ENCODE data around the gene FGFRL1. TPM values are rescaled to one million over a fixed set of nuclear protein-coding genes. Genes with fewer than 3 reads are reported as not detected.

Gene FGFRL1
- total and polyA plus RNA-seq, 2 experiments from 2014 or later = 22.9 to 40.7 TPM

DNA sequence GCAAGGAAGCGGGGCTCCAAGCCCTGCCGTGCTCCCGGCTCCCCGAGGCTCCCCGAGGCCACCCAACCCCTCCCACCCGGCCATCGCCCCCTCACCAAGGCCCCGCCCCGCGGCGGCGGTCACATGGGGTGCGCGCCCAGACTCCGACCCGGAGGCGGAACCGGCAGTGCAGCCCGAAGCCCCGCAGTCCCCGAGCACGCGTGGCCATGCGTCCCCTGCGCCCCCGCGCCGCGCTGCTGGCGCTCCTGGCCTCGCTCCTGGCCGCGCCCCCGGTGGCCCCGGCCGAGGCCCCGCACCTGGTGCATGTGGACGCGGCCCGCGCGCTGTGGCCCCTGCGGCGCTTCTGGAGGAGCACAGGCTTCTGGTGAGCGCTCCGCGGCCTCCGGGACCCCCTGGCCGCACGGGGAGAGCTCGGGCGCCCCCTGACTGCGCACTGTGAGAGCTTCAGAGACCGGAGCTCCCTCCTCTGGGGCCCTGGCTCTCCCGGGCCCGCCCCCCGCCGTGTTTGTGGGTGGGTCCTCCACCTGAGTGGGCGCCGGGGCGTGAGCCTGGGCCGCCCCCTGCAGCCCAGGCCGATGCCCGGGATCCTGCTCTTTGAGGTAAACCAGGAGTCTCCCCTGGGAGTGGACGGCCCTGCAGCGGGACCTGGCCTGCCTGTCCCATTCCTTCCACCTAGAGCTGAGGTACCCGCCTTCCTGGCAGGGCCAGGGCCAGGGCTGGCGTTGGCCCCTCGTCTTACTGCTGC is 24.4 kb upstream of the FGFRL1 start, which contains the start of gene IDUA:
Gene IDUA, plus strand, starts transcription at position 166 of the 745 bp plus-strand sequence. Its CDS starts 41 bp downstream, at position 207.
- no peaks in the 10 kb centered on the region for H3K9me3 ChIP-seq (ENCODE audit: low read depth)
- peak; percentile 74 to 93 for DNase-seq (ENCODE audit: low read depth in 1 of 2, low spot score in 1 of 2)
- peak within 1 kb of the TSS; percentile 44 for H3K27ac ChIP-seq
- H3K36me3 ChIP-seq = no peaks in the 10 kb centered on the region
- peak; percentile 55 for TF ChIP-seq CTCF (IDR thresholded peaks at IDR 0.05; ENCODE audit: low read depth, low read length)
- H3K4me1 ChIP-seq (ENCODE audit: low read depth) = peaks cover 11% of the 10 kb centered on the region
- peak within 1 kb of the TSS; percentile 46 for H3K4me3 ChIP-seq
- H3K27me3 ChIP-seq = no peaks in the 10 kb centered on the region

GRCh38 chr4:987624-988513 is 23.6 kb upstream of the FGFRL1 start:
- DNase-seq (ENCODE audit: low read depth in 1 of 2, low spot score in 1 of 2) = no peak
- Histone ChIP-seq H3K4me3 (peak overlapping the region; percentile 46), H3K27me3 (no peaks in the 10 kb centered on the region), H3K36me3 (no peaks in the 10 kb centered on the region), H3K9me3 (ENCODE audit: low read depth) (no peaks in the 10 kb centered on the region), H3K27ac (no peak overlapping the region), H3K4me1 (ENCODE audit: low read depth) (peaks cover 11% of the 10 kb centered on the region)
- no peak for TF ChIP-seq CTCF (IDR thresholded peaks at IDR 0.05; ENCODE audit: low read depth, low read length)

DNA sequence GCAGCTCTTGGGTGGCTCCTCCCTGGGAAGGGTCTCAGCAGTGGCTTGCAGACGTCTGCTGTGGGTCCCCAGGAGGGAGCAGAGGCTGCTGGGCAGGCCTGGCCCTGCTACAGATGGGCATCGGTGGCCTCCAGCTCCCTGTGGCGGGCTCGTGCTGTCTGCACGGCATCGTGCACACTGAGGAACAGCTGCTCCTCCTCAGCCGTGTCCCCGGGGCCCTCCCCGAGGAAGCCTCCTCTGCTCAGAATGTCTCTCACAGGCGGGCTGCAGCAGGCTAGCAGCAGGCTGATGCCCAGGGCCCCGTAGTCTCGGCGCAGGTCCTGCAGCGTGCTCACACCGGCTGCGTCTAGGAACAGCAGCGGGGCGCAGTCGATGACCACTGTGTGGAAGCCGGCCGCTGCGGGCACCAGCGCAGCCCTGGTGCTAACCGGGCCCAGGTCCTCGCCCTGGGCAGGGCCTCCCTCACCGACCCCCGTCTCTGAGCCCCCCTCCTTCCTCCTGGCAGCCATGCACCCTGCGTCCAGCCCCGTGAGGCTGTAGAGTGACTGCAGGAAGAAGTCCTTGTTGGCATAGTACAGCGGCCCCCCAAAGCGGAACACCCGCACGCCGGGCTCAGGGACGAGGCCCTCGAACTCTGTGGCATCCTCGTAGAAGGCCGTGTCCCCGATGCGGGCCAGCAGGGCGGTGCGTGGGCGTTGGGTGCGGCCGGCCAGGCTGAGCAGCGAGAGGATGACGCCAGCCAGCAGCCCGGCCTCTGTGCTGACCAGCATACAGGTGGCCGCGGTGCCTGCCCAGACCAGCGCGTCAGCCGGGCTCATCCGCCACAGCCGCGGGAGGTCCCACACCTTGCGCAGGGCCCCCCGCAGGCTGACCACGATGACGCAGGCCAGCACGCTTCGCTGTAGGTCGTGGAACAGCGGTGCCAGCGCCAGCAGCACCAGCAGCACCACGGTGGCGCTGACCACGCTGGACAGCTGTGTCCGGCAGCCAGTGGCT is 22.4 kb upstream of the FGFRL1 start:
- H3K4me1 ChIP-seq (ENCODE audit: low read depth) = peaks cover 11% of the 10 kb centered on the region
- H3K27me3 ChIP-seq = no peaks in the 10 kb centered on the region
- DNase-seq (ENCODE audit: low read depth in 1 of 2, low spot score in 1 of 2) = no peak
- no peak for TF ChIP-seq CTCF (IDR thresholded peaks at IDR 0.05; ENCODE audit: low read depth, low read length)
- no peaks in the 10 kb centered on the region for H3K36me3 ChIP-seq
- H3K27ac ChIP-seq = no peak overlapping the region
- no peak overlapping the region for H3K4me3 ChIP-seq
- no peaks in the 10 kb centered on the region for H3K9me3 ChIP-seq (ENCODE audit: low read depth)

- DNase-seq (ENCODE audit: low read depth in 1 of 2, low spot score in 1 of 2) = no peak
- H3K4me1 ChIP-seq (ENCODE audit: low read depth) = peaks cover 11% of the 10 kb centered on the region
- H3K27ac ChIP-seq = no peak overlapping the region
- no peaks in the 10 kb centered on the region for H3K27me3 ChIP-seq
- H3K9me3 ChIP-seq (ENCODE audit: low read depth) = no peaks in the 10 kb centered on the region
- no peak overlapping the region for H3K4me3 ChIP-seq
- TF ChIP-seq CTCF (IDR thresholded peaks at IDR 0.05; ENCODE audit: low read depth, low read length) = no peak
- no peaks in the 10 kb centered on the region for H3K36me3 ChIP-seq
Observed at GRCh38 chr4:989722-990471, 21.5 kb upstream of the FGFRL1 start.
